GM12878 (cell line): Measurements from ENCODE around the gene SLC6A1. TPM values are rescaled to one million over a fixed set of nuclear protein-coding genes. Genes with fewer than 3 reads are reported as not detected.

Experiments used
- ATAC-seq: fragments of 200-7000 bp; cut with Tn5 transposase; 3 replicates; pipeline ENCODE4 v1.9.1; 2020; ENCODE audit warnings: mild to moderate bottlenecking, moderate library complexity
- BruUV-seq: library from RNA; stranded (reverse); fragments of 400-500 nt; replicated peaks from 2 replicates; lab custom pipeline; 2021; lab: Mats Ljungman, UMichigan
- CTCF ChIA-PET: fragments of 300-600 bp; sonication (Branson Sonifier 250); formaldehyde crosslinking; extraction: SDS; loops from one replicate; lab custom pipeline; 2021; ENCODE audit warnings: inconsistent platforms; lab: Yijun Ruan, JAX
- POLR2A ChIA-PET: fragments of 350-600 bp; formaldehyde crosslinking; extraction: SDS; loops from one replicate; lab custom pipeline; 2021; ENCODE audit warnings: inconsistent platforms; lab: Charles Lee
- RAD21 ChIA-PET: fragments of 300-600 bp; sonication (Branson Sonifier 250); formaldehyde crosslinking; loops from one replicate; lab custom pipeline; 2023; ENCODE audit warnings: antibody characterized with exemption; ENCODE audit not compliant: unreplicated experiment; lab: Charles Lee
- SMC1A ChIA-PET: fragments of 300-600 bp; sonication (Branson Sonifier 250); formaldehyde crosslinking; loops from one replicate; lab custom pipeline; 2023; ENCODE audit not compliant: unreplicated experiment, uncharacterized antibody; lab: Charles Lee
- DNase-seq: peaks from one replicate; pipeline ENCODE4 v3.0.0-alpha.2; 2011; ENCODE audit warnings: low read depth, low spot score
- FAIRE-seq: peaks from 3 replicates; lab custom pipeline; 2011; peaks lifted over from hg19 to GRCh38; lab: Jason Lieb, UNC
- H2AFZ ChIP-seq: 2 replicates; pipeline ENCODE4 v1.6.0; 2011; ENCODE audit warnings: low read depth, low read length, control low read depth; ENCODE audit not compliant: control insufficient read depth
- H3K27ac ChIP-seq: 2 replicates; pipeline ENCODE4 v1.5.1; 2011; ENCODE audit warnings: control low read depth; ENCODE audit not compliant: control insufficient read depth, insufficient read depth
- H3K27me3 ChIP-seq, 2 experiments: replicated peaks in 1 of 2; 2 replicates each; pipeline versions ENCODE4 v1.6.0 to v1.6.1; 2011; ENCODE audit warnings: low read length in 1 of 2; ENCODE audit not compliant: control insufficient read depth in 2 of 2, insufficient read depth in 2 of 2
- H3K36me3 ChIP-seq, 2 experiments: 2 replicates each; pipeline ENCODE4 v1.5.1; 2011; ENCODE audit warnings: low read length in 1 of 2; ENCODE audit not compliant: control insufficient read depth in 2 of 2, insufficient read depth in 2 of 2
- H3K4me1 ChIP-seq: 2 replicates; pipeline ENCODE4 v1.6.1; 2011; ENCODE audit warnings: mild to moderate bottlenecking, low read length, moderate library complexity, mixed read lengths; ENCODE audit not compliant: control insufficient read depth, insufficient read depth
- H3K4me2 ChIP-seq: 2 replicates; pipeline ENCODE4 v1.6.0; 2011; ENCODE audit warnings: control low read depth; ENCODE audit not compliant: control insufficient read depth, insufficient read depth
- H3K4me3 ChIP-seq: fragments of 200-600 bp; sonication (generic); 2 replicates; pipeline ENCODE4 v1.5.1; 2016
- H3K79me2 ChIP-seq: 2 replicates; pipeline ENCODE4 v1.6.0; 2011; ENCODE audit warnings: low read length; ENCODE audit not compliant: control insufficient read depth, insufficient read depth
- H3K9ac ChIP-seq: 2 replicates; pipeline ENCODE4 v1.8.0; 2011; ENCODE audit warnings: low read length, control low read depth, mixed read lengths; ENCODE audit not compliant: control insufficient read depth, insufficient read depth
- H3K9me3 ChIP-seq: replicated peaks from 3 replicates; pipeline ENCODE4 v1.5.1; 2011; ENCODE audit warnings: mild to moderate bottlenecking, low read length; ENCODE audit not compliant: control insufficient read depth, insufficient read depth
- H4K20me1 ChIP-seq: 2 replicates; pipeline ENCODE4 v1.6.0; 2011; ENCODE audit not compliant: control insufficient read depth, insufficient read depth
- BCL11A ChIP-seq: IDR thresholded peaks from 2 replicates; pipeline ENCODE4 v1.6.1; 2011; ENCODE audit warnings: low read depth, low read length
- CEBPZ ChIP-seq: fragments of 150-350 bp; IDR thresholded peaks from 2 replicates; pipeline ENCODE4 v1.6.1; 2016; ENCODE audit warnings: low read depth, low read length
- CHD2 ChIP-seq: IDR thresholded peaks from 2 replicates; pipeline ENCODE4 v1.6.1; 2011; ENCODE audit warnings: low read depth, low read length, improper control_type of control experiment, borderline replicate concordance
- CHD4 ChIP-seq: fragments of 200-600 bp; sonication (generic); IDR thresholded peaks from 2 replicates; pipeline ENCODE4 v1.6.1; 2016; ENCODE audit warnings: mild to moderate bottlenecking
- CUX1 ChIP-seq: IDR thresholded peaks from 2 replicates; pipeline ENCODE4 v1.6.1; 2012; ENCODE audit warnings: improper control_type of control experiment, low read depth, low read length; ENCODE audit not compliant: insufficient replicate concordance
- EED ChIP-seq: sonication (generic); IDR thresholded peaks from 2 replicates; pipeline ENCODE4 v1.6.1; 2016; ENCODE audit warnings: antibody characterized with exemption, low read depth
- MEF2B ChIP-seq: fragments of 450-650 bp; IDR thresholded peaks from 2 replicates; pipeline ENCODE4 v1.6.1; 2018; ENCODE audit warnings: mild to moderate bottlenecking, moderate library complexity; ENCODE audit not compliant: partially characterized antibody, poor library complexity, severe bottlenecking
- NR2F1 ChIP-seq: fragments of 450-650 bp; conservative IDR thresholded peaks from 2 replicates; pipeline ENCODE4 v1.6.1; 2017; ENCODE audit warnings: mild to moderate bottlenecking
- PAX5 ChIP-seq: IDR thresholded peaks from 2 replicates; pipeline ENCODE4 v1.6.1; 2011; ENCODE audit warnings: low read depth, low read length, borderline replicate concordance
- POLR2A ChIP-seq: IDR thresholded peaks from 2 replicates; pipeline ENCODE4 v1.6.1; 2011; ENCODE audit warnings: low read depth, mild to moderate bottlenecking, low read length
- SKIL ChIP-seq: fragments of 450-650 bp; IDR thresholded peaks from 2 replicates; pipeline ENCODE4 v1.6.1; 2017; ENCODE audit warnings: mild to moderate bottlenecking, low read depth, inconsistent platforms; ENCODE audit not compliant: poor library complexity, severe bottlenecking
- SUPT20H ChIP-seq: IDR thresholded peaks from 2 replicates; pipeline ENCODE4 v1.6.1; 2011; ENCODE audit warnings: low read depth, mild to moderate bottlenecking, low read length, moderate library complexity, borderline replicate concordance; ENCODE audit not compliant: control insufficient read depth
- WGBS: methylation state at CpG from one replicate; pipeline ENCODE4 v1.1.6; 2016; ENCODE audit warnings: low lambda C conversion rate; ENCODE audit not compliant: insufficient replicate concordance, insufficient coverage; ENCODE audit errors: missing lambda C conversion rate; 5-methylcytosine and 5-hydroxymethylcytosine counted together
- in situ Hi-C: fragments of 300-500 bp; cut with MboI; formaldehyde crosslinking; loops from 9 replicates; pipeline ENCODE4 v1.14.3; 2018; ENCODE audit warnings: mixed read lengths
- intact Hi-C: fragments of 100-400 bp; cut with micrococcal nuclease; formaldehyde crosslinking; loops from one replicate; pipeline ENCODE4 v1.14.2; 2022; ENCODE audit not compliant: unreplicated experiment
- polyA plus RNA-seq, 11 experiments: library from polyadenylated mRNA; depleted of rRNA in 4 of 11; unstranded in 6 of 11; stranded (reverse) in 5 of 11; fragments of >200 nt; fragmentation: Nextera tagmentation in 4 of 11; fragmentation: Illumina TruSeq in 1 of 11; extraction: Ambion mirVana in 4 of 11; extraction: Trizol in 1 of 11; gene quantifications; 1 replicate in 1 of 11; 2 replicates in 10 of 11; pipeline versions ENCODE4 v1.2.1 to v1.2.3, GENCODE V29; 2011 to 2016; ENCODE audit warnings: inconsistent platforms in 2 of 11, missing spikeins in 2 of 11, low read depth in 1 of 11
- total RNA-seq, 4 experiments: library from RNA; depleted of rRNA in 3 of 4; stranded (reverse); fragments of >200 nt in 3 of 4; fragmentation: Illumina TruSeq in 1 of 4; extraction: Trizol in 1 of 4; gene quantifications; 2 replicates each; pipeline versions ENCODE4 v1.2.1 to v1.2.3, GENCODE V29; 2013 to 2021

Gene SLC6A1
- total and polyA plus RNA-seq, 10 of the 15 experiments (the other 5 are each of a cell fraction or from before 2014, with no cell fraction given): not detected

DNA sequence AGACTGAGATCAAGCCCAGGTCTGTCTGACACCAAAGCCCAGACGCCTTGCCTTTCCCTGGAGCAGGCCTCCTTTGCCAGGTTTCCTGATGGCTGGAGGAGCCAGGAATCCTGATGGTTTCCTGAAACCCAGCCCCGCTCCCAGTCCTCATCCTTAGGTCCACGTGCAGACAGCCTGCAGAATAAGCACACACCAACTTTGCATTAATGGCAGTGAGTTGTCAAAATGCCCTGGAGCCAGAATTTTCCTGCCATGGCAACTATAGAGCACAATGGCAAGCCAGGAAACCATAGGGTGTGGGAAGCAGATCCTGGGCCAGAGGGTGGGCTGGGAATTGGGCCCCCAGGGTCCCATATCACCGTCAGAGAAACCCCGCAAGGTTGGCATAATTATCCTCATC, 94.3 kb downstream of the SLC6A1 start:
- no peak overlapping the region for H2AFZ ChIP-seq
- H3K27me3 ChIP-seq: peaks cover 0 to 4% of the 10 kb centered on the region in 2 experiments; a peak in 2 of 4 replicates
- BruUV-seq: no TSS peak
- POLR2A ChIA-PET: no interaction called here
- ATAC-seq (no peak), FAIRE-seq (no peak), DNase-seq (no peak)
- RAD21 ChIA-PET: no interaction called here
- 27% methylated on average over 5 of the region's 5 CpGs for WGBS
- no peaks in the 10 kb centered on the region for H3K4me1 ChIP-seq
- no peak overlapping the region for H3K27ac ChIP-seq
- H3K4me3 ChIP-seq: no peak overlapping the region
- SMC1A ChIA-PET: no interaction called here
- H3K9me3 ChIP-seq: no peaks in the 10 kb centered on the region
- no peaks in the 10 kb centered on the region for H4K20me1 ChIP-seq
- H3K79me2 ChIP-seq: no peaks in the 10 kb centered on the region
- in situ Hi-C loops: no loop called here
- no peaks in the 10 kb centered on the region for H3K36me3 ChIP-seq
- CTCF ChIA-PET: no interaction called here
- H3K4me2 ChIP-seq: no peak overlapping the region
- H3K9ac ChIP-seq: no peak overlapping the region
- intact Hi-C loops: no loop called here
- no peak for TF ChIP-seq CUX1
- no peak for TF ChIP-seq POLR2A
- no peak for TF ChIP-seq MEF2B
- TF ChIP-seq SKIL: no peak
- no peak for TF ChIP-seq BCL11A
- no peak for TF ChIP-seq EED
- TF ChIP-seq CEBPZ: no peak
- no peak for TF ChIP-seq CHD2
- TF ChIP-seq PAX5: no peak
- no peak for TF ChIP-seq SUPT20H
- no peak for TF ChIP-seq NR2F1
- TF ChIP-seq CHD4: no peak
